Ascending aorta (tissue), 2 donors: ENCODE data around the gene KLHL24. TPM values are rescaled to one million over a fixed set of nuclear protein-coding genes. Genes with fewer than 3 reads are reported as not detected.

Source experiments
- DNase-seq, 2 donors: peaks; one replicate each; pipeline ENCODE4 v3.0.0-alpha.2; 2019; ENCODE audit warnings: low spot score in 2 of 2
- H3K27ac ChIP-seq, 2 donors: fragments of 200-600 bp; sonication (generic); one replicate each; pipeline ENCODE4 v1.5.1; 2016 to 2017; ENCODE audit warnings: mild to moderate bottlenecking in 1 of 2
- H3K27me3 ChIP-seq: fragments of 200-600 bp; sonication (generic); one replicate; pipeline ENCODE4 v1.5.1; 2017
- H3K36me3 ChIP-seq, 2 donors: fragments of 200-600 bp; sonication (generic); one replicate each; pipeline ENCODE4 v1.5.1; 2016
- H3K4me1 ChIP-seq, 2 donors: fragments of 200-600 bp; sonication (generic); one replicate each; pipeline ENCODE4 v1.5.1; 2016 to 2017; ENCODE audit warnings: mild to moderate bottlenecking in 1 of 2
- H3K4me3 ChIP-seq, 2 donors: fragments of 200-600 bp; sonication (generic); one replicate each; pipeline ENCODE4 v1.5.1; 2016 to 2017; ENCODE audit warnings: mild to moderate bottlenecking in 1 of 2
- H3K9me3 ChIP-seq, 2 donors: fragments of 200-600 bp; sonication (generic); one replicate each; pipeline ENCODE4 v1.5.1; 2016
- CTCF ChIP-seq, 3 experiments: fragments of 200-600 bp in 2 of 3; fragments of 450-650 bp in 1 of 3; sonication (generic) in 2 of 3; IDR thresholded peaks; one replicate each; pipeline ENCODE4 v1.5.1; 2016 to 2019; ENCODE audit warnings: antibody characterized with exemption in 3 of 3, mild to moderate bottlenecking in 1 of 3, moderate library complexity in 1 of 3
- intact Hi-C: fragments of 100-400 bp; cut with DNase I; formaldehyde crosslinking; loops from one replicate; pipeline ENCODE4 v1.15.1; 2023
- total RNA-seq: library from RNA; depleted of rRNA; stranded (reverse); fragments of >200 nt; gene quantifications from one replicate; pipeline ENCODE4 v1.1.0, GENCODE V29; 2016

The KLHL24 gene
- total RNA-seq, 1 donor from 2014 or later, result 26.6 TPM

- Histone ChIP-seq H3K4me1 (no peaks in the 10 kb centered on the region), H3K9me3 (no peaks in the 10 kb centered on the region), H3K4me3 (no peak overlapping the region), H3K27ac (no peak overlapping the region), H3K27me3 (no peaks in the 10 kb centered on the region), H3K36me3 (no peaks in the 10 kb centered on the region)
- intact Hi-C loops, result no loop called here
- DNase-seq, result no peak
- TF ChIP-seq CTCF (IDR thresholded peaks at IDR 0.05), result no peak
These were observed 57.0 kb downstream of the KLHL24 start for GRCh38 chr3:183692436-183692835.

DNA sequence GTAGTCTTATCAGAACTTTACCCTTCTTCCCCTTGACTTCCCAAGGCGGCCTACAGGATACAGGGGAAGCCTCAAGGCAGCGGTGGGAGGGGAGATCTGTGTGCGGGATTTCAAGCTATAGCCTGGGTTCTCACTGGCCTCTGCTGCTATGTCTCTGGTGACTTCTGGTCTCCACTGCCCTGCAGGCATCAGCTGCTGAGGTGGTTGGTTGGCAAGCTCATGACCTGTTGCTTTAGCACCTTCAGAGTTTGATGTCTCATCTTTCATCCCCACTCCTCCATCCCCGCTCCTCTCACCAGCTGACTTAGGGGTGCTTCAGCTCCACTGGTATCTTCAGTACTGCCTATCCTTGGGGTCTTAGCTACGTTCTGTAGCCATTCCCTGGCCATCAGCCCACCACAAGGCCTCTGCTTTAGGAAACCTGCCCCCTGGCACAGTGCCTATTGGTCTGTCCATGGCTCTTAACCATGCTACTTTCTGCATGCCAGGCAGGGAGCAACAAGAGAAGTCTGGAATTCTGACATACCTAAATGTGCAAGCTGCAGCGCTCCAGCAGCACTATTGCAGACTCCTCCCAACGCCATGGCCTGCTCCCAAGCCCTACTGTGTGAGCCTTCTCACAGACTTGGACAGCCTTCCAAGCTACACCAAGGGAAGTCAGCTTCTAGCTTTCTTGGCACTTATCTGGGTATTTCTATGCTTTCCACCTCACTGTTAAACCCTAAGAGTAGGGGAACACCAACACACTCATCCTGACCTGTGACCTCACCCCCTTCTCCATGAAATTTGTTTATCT is 60.3 kb downstream of the KLHL24 start:
- H3K4me3 ChIP-seq, result no peak overlapping the region
- H3K9me3 ChIP-seq, result no peaks in the 10 kb centered on the region
- H3K27me3 ChIP-seq, result no peaks in the 10 kb centered on the region
- no peak for DNase-seq
- no peak for TF ChIP-seq CTCF (IDR thresholded peaks at IDR 0.05)
- no peaks in the 10 kb centered on the region for H3K36me3 ChIP-seq
- intact Hi-C loops, result loop anchor here (5.0 kb wide), 1 partner anchor 598 kb away; the partner anchor contains the start of gene MCCC1
- peaks cover 0 to 11% of the 10 kb centered on the region in 2 donors for H3K4me1 ChIP-seq
- no peak overlapping the region for H3K27ac ChIP-seq

DNA sequence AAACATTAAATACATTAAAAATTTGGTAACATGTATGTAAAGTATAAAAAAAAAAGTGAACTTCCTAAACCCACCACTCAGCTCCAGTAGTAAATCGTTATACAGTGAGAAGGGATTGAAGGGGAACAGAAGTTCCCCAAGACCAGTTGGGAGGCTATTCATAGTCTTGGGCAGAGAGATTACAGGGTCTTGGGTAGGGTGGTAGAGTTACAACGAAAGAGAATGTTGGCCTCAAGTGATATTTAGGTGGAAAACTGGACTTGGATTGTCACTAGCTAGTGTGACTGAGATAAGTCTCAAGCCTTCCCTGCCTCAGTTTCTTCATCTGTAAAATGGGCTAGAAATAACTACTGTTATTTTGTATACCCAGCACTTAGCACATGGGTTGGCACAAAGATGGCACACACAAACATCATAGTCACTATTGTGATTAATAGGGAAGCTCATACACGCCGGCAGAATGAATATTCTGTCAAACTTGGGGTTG is 61.7 kb downstream of the KLHL24 start:
- Histone ChIP-seq H3K4me1 (peaks cover 0 to 15% of the 10 kb centered on the region in 2 donors), H3K36me3 (peaks cover 0 to 6% of the 10 kb centered on the region in 2 donors), H3K9me3 (no peaks in the 10 kb centered on the region), H3K27me3 (no peaks in the 10 kb centered on the region), H3K4me3 (peak overlapping the region; percentile 71 to 88), H3K27ac (peak overlapping the region; percentile 61 to 89)
- DNase-seq, result no peak
- intact Hi-C loops, result loop anchor here (5.0 kb wide), 1 partner anchor 600 kb away; the partner anchor contains the start of gene MCCC1
- no peak for TF ChIP-seq CTCF (IDR thresholded peaks at IDR 0.05)

DNA sequence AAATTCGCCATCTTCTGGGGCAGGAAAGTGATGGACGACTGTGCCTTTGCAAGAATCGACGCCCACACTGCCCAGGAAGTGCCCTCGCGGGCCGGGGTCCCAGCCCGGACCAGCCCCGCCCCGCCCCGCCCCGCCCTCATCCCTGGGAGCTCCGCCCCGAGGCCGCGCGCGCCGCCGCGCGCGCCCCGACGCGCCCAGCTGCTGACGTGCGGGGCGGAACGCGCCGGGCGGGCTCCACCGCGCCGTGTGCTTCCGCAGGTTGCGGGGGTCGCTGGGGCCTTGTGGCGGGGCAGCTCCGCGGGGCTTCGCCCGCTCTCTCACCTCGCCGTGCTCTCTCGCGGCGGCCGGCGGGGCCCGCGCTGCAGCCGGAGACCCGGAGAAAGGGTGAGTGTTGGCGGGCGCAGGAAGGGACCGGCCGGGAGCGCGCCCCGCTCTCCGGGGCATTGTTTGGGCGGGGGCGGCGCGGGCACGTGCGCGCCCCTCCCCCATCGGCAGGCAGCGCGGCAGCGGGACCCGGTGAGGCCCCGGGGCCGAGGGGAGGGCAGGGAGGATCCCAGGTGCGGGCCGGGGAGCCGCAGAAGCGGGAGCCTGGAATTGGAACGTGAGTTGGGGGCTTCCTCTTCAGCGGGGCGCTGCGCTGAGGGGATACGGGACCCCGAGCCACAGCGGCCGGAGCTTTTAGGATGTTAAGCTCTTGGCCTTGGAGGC is 62.3 kb downstream of the KLHL24 start, which contains the start of gene YEATS2:
YEATS2 (plus strand) TSS at position 188 of the 708 bp plus-strand sequence. CDS start 17,366 bp downstream, outside the sequence.
- Histone ChIP-seq H3K36me3 (peaks cover 0 to 9% of the 10 kb centered on the region in 2 donors), H3K4me3 (peak within 1 kb of the TSS; percentile 71 to 88), H3K27ac (peak within 1 kb of the TSS; percentile 86 to 89), H3K27me3 (no peaks in the 10 kb centered on the region), H3K9me3 (no peaks in the 10 kb centered on the region), H3K4me1 (peaks cover 0 to 15% of the 10 kb centered on the region in 2 donors)
- intact Hi-C loops, result loop anchor here (1.0 to 5.0 kb wide), 2 partner anchors 61 to 600 kb away; partner anchors contain the start of gene MCCC1
- no peak for TF ChIP-seq CTCF (IDR thresholded peaks at IDR 0.05)
- DNase-seq, result peak in 1 of 2 donors; percentile 78

- no peaks in the 10 kb centered on the region for H3K9me3 ChIP-seq
- no peak for DNase-seq
- intact Hi-C loops, result loop anchor here (1.0 to 5.0 kb wide), 2 partner anchors 62 to 601 kb away; partner anchors contain the start of gene MCCC1
- no peak for TF ChIP-seq CTCF (IDR thresholded peaks at IDR 0.05)
- peak overlapping the region; percentile 86 to 89 for H3K27ac ChIP-seq
- H3K4me3 ChIP-seq, result peak overlapping the region; percentile 71 to 88
- peaks cover 0 to 15% of the 10 kb centered on the region in 2 donors for H3K4me1 ChIP-seq
- peaks cover 0 to 9% of the 10 kb centered on the region in 2 donors for H3K36me3 ChIP-seq
- no peaks in the 10 kb centered on the region for H3K27me3 ChIP-seq
These were observed 62.9 kb downstream of the KLHL24 start for GRCh38 chr3:183698318-183698751.
